ENCODE data around the gene IQCM. TPM values are rescaled to one million over a fixed set of nuclear protein-coding genes. Genes with fewer than 3 reads are reported as not detected.
A peak's percentile ranks its signal among the peaks of the same experiment; 100 is the strongest.

IQCM gene
- total and polyA plus RNA-seq, 2 donors (not counting 1 experiment from before 2014, with no cell fraction given), result not detected

GRCh38 chr4:149398993-149399392 is 416.6 kb downstream of the IQCM start:
- Histone ChIP-seq H3K27me3 (ENCODE audit: control insufficient read depth, insufficient read depth, low read length) (no peaks in the 10 kb centered on the region), H3K79me2 (ENCODE audit: control insufficient read depth, insufficient read depth, low read length) (no peaks in the 10 kb centered on the region), H3K9ac (ENCODE audit: insufficient read depth, low read length) (no peak overlapping the region), H3K9me3 (ENCODE audit: control insufficient read depth, insufficient read depth, low read depth, low read length) (no peaks in the 10 kb centered on the region), H3K4me1 (ENCODE audit: control insufficient read depth, extremely low read depth, insufficient read depth, low read length) (no peaks in the 10 kb centered on the region), H3K4me2 (ENCODE audit: extremely low read depth, insufficient read depth, low read length) (no peak overlapping the region), H3K27ac (ENCODE audit: insufficient read depth, low read length) (no peak overlapping the region), H4K20me1 (ENCODE audit: control insufficient read depth, extremely low read depth, insufficient read depth, low read length) (no peaks in the 10 kb centered on the region), H3K36me3 (ENCODE audit: control insufficient read depth, insufficient read depth, low read length) (no peaks in the 10 kb centered on the region), H3K4me3 (replicated peaks in 1 of 4; ENCODE audit: control extremely low read depth in 1 of 4, insufficient read depth in 1 of 4, low read depth in 3 of 4, low read length in 4 of 4) (no peak overlapping the region), H2AFZ (ENCODE audit: low read length) (no peak overlapping the region)
- no peak for TF ChIP-seq EZH2 (IDR thresholded peaks at IDR 0.05; ENCODE audit: low read length, missing control alignments)
- TF ChIP-seq CTCF (conservative IDR thresholded peaks at IDR 0.05 in 1 of 2, IDR thresholded peaks at IDR 0.05 in 1 of 2; ENCODE audit: low read depth in 1 of 2, low read length in 2 of 2), result no peak
- peak in 1 of 2 donors; percentile 1 for DNase-seq (ENCODE audit: low read depth in 2 of 2)

- H3K4me2 ChIP-seq (ENCODE audit: extremely low read depth, insufficient read depth, low read length), result no peak overlapping the region
- no peaks in the 10 kb centered on the region for H3K9me3 ChIP-seq (ENCODE audit: control insufficient read depth, insufficient read depth, low read depth, low read length)
- TF ChIP-seq EZH2 (IDR thresholded peaks at IDR 0.05; ENCODE audit: low read length, missing control alignments) (no peak), CTCF (conservative IDR thresholded peaks at IDR 0.05 in 1 of 2, IDR thresholded peaks at IDR 0.05 in 1 of 2; ENCODE audit: low read depth in 1 of 2, low read length in 2 of 2) (peak; percentile 48)
- H3K4me1 ChIP-seq (ENCODE audit: control insufficient read depth, extremely low read depth, insufficient read depth, low read length), result no peaks in the 10 kb centered on the region
- H3K27ac ChIP-seq (ENCODE audit: insufficient read depth, low read length), result no peak overlapping the region
- no peak overlapping the region for H3K9ac ChIP-seq (ENCODE audit: insufficient read depth, low read length)
- H2AFZ ChIP-seq (ENCODE audit: low read length), result no peak overlapping the region
- H3K27me3 ChIP-seq (ENCODE audit: control insufficient read depth, insufficient read depth, low read length), result no peaks in the 10 kb centered on the region
- H3K4me3 ChIP-seq (replicated peaks in 1 of 4; ENCODE audit: control extremely low read depth in 1 of 4, insufficient read depth in 1 of 4, low read depth in 3 of 4, low read length in 4 of 4), result no peak overlapping the region
- no peaks in the 10 kb centered on the region for H4K20me1 ChIP-seq (ENCODE audit: control insufficient read depth, extremely low read depth, insufficient read depth, low read length)
- H3K36me3 ChIP-seq (ENCODE audit: control insufficient read depth, insufficient read depth, low read length), result no peaks in the 10 kb centered on the region
- H3K79me2 ChIP-seq (ENCODE audit: control insufficient read depth, insufficient read depth, low read length), result no peaks in the 10 kb centered on the region
- DNase-seq (ENCODE audit: low read depth in 2 of 2), result peak; percentile 66 to 82
Observed at GRCh38 chr4:149370785-149371420, 444.7 kb downstream of the IQCM start.

GRCh38 chr4:149370002-149370401 is 445.6 kb downstream of the IQCM start:
- H3K4me1 ChIP-seq (ENCODE audit: control insufficient read depth, extremely low read depth, insufficient read depth, low read length), result no peaks in the 10 kb centered on the region
- H3K27me3 ChIP-seq (ENCODE audit: control insufficient read depth, insufficient read depth, low read length), result no peaks in the 10 kb centered on the region
- no peaks in the 10 kb centered on the region for H3K9me3 ChIP-seq (ENCODE audit: control insufficient read depth, insufficient read depth, low read depth, low read length)
- TF ChIP-seq EZH2 (IDR thresholded peaks at IDR 0.05; ENCODE audit: low read length, missing control alignments) (no peak), CTCF (conservative IDR thresholded peaks at IDR 0.05 in 1 of 2, IDR thresholded peaks at IDR 0.05 in 1 of 2; ENCODE audit: low read depth in 1 of 2, low read length in 2 of 2) (no peak)
- DNase-seq (ENCODE audit: low read depth in 2 of 2), result peak in 1 of 2 donors; percentile 21
- H3K4me3 ChIP-seq (replicated peaks in 1 of 4; ENCODE audit: control extremely low read depth in 1 of 4, insufficient read depth in 1 of 4, low read depth in 3 of 4, low read length in 4 of 4), result no peak overlapping the region
- no peaks in the 10 kb centered on the region for H3K36me3 ChIP-seq (ENCODE audit: control insufficient read depth, insufficient read depth, low read length)
- no peak overlapping the region for H3K27ac ChIP-seq (ENCODE audit: insufficient read depth, low read length)
- H4K20me1 ChIP-seq (ENCODE audit: control insufficient read depth, extremely low read depth, insufficient read depth, low read length), result no peaks in the 10 kb centered on the region
- no peaks in the 10 kb centered on the region for H3K79me2 ChIP-seq (ENCODE audit: control insufficient read depth, insufficient read depth, low read length)
- H3K9ac ChIP-seq (ENCODE audit: insufficient read depth, low read length), result no peak overlapping the region
- no peak overlapping the region for H3K4me2 ChIP-seq (ENCODE audit: extremely low read depth, insufficient read depth, low read length)
- H2AFZ ChIP-seq (ENCODE audit: low read length), result no peak overlapping the region
